ENCODE measurements around the gene DEDD2.

The DEDD2 gene

GRCh38 chr19:42250666-42251531 lies 33.4 kb upstream of the DEDD2 start:
- TF ChIP-seq SPI1 (IDR thresholded peaks at IDR 0.05; ENCODE audit: borderline replicate concordance, low read depth) (no peak), POLR2AphosphoS5 (IDR thresholded peaks at IDR 0.05; ENCODE audit: low read depth) (peak; percentile 32; the same call in 1 of the 2 replicates)
- Histone ChIP-seq H3K27ac (replicated peaks) (peak overlapping the region; percentile 20), H3K4me3 (replicated peaks; ENCODE audit: insufficient read depth, low read length) (no peak overlapping the region), H3K27me3 (ENCODE audit: insufficient read depth, poor library complexity, severe bottlenecking) (peaks cover 3% of the 10 kb centered on the region)
- peak in 1 of 2 experiments; percentile 7 for DNase-seq (ENCODE audit: low read depth in 1 of 2, low spot score in 1 of 2)

GRCh38 chr19:42250183-42250665 lies 32.7 kb upstream of the DEDD2 start:
- Histone ChIP-seq H3K27me3 (ENCODE audit: insufficient read depth, poor library complexity, severe bottlenecking) (no peaks in the 10 kb centered on the region), H3K27ac (replicated peaks) (peak overlapping the region; percentile 20), H3K4me3 (replicated peaks; ENCODE audit: insufficient read depth, low read length) (no peak overlapping the region)
- TF ChIP-seq GABPA (IDR thresholded peaks at IDR 0.05; ENCODE audit: low read depth) (no peak), SPI1 (IDR thresholded peaks at IDR 0.05; ENCODE audit: borderline replicate concordance, low read depth) (no peak), POLR2AphosphoS5 (IDR thresholded peaks at IDR 0.05; ENCODE audit: low read depth) (no peak; the same call in 1 of the 2 replicates)
- TF ChIP-seq, protein P1, sequence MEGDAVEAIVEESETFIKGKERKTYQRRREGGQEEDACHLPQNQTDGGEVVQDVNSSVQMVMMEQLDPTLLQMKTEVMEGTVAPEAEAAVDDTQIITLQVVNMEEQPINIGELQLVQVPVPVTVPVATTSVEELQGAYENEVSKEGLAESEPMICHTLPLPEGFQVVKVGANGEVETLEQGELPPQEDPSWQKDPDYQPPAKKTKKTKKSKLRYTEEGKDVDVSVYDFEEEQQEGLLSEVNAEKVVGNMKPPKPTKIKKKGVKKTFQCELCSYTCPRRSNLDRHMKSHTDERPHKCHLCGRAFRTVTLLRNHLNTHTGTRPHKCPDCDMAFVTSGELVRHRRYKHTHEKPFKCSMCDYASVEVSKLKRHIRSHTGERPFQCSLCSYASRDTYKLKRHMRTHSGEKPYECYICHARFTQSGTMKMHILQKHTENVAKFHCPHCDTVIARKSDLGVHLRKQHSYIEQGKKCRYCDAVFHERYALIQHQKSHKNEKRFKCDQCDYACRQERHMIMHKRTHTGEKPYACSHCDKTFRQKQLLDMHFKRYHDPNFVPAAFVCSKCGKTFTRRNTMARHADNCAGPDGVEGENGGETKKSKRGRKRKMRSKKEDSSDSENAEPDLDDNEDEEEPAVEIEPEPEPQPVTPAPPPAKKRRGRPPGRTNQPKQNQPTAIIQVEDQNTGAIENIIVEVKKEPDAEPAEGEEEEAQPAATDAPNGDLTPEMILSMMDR (IDR thresholded peaks at IDR 0.05; ENCODE audit: insufficient read depth, low read length): no peak
- TF ChIP-seq, protein P2, sequence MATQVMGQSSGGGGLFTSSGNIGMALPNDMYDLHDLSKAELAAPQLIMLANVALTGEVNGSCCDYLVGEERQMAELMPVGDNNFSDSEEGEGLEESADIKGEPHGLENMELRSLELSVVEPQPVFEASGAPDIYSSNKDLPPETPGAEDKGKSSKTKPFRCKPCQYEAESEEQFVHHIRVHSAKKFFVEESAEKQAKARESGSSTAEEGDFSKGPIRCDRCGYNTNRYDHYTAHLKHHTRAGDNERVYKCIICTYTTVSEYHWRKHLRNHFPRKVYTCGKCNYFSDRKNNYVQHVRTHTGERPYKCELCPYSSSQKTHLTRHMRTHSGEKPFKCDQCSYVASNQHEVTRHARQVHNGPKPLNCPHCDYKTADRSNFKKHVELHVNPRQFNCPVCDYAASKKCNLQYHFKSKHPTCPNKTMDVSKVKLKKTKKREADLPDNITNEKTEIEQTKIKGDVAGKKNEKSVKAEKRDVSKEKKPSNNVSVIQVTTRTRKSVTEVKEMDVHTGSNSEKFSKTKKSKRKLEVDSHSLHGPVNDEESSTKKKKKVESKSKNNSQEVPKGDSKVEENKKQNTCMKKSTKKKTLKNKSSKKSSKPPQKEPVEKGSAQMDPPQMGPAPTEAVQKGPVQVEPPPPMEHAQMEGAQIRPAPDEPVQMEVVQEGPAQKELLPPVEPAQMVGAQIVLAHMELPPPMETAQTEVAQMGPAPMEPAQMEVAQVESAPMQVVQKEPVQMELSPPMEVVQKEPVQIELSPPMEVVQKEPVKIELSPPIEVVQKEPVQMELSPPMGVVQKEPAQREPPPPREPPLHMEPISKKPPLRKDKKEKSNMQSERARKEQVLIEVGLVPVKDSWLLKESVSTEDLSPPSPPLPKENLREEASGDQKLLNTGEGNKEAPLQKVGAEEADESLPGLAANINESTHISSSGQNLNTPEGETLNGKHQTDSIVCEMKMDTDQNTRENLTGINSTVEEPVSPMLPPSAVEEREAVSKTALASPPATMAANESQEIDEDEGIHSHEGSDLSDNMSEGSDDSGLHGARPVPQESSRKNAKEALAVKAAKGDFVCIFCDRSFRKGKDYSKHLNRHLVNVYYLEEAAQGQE (IDR thresholded peaks at IDR 0.05; ENCODE audit: insufficient replicate concordance, low read depth): no peak
- no peak for DNase-seq (ENCODE audit: low read depth in 1 of 2, low spot score in 1 of 2)

- Histone ChIP-seq H3K27ac (replicated peaks) (no peak overlapping the region), H3K4me3 (replicated peaks; ENCODE audit: insufficient read depth, low read length) (no peak overlapping the region), H3K27me3 (ENCODE audit: insufficient read depth, poor library complexity, severe bottlenecking) (no peaks in the 10 kb centered on the region)
- TF ChIP-seq, protein P2 (IDR thresholded peaks at IDR 0.05; ENCODE audit: insufficient replicate concordance, low read depth): no peak
- TF ChIP-seq GABPA (IDR thresholded peaks at IDR 0.05; ENCODE audit: low read depth) (no peak), POLR2AphosphoS5 (IDR thresholded peaks at IDR 0.05; ENCODE audit: low read depth) (no peak), SPI1 (IDR thresholded peaks at IDR 0.05; ENCODE audit: borderline replicate concordance, low read depth) (no peak)
- TF ChIP-seq, protein P1 (IDR thresholded peaks at IDR 0.05; ENCODE audit: insufficient read depth, low read length): no peak
- DNase-seq (ENCODE audit: low read depth in 1 of 2, low spot score in 1 of 2): no peak
These were observed 32.3 kb upstream of the DEDD2 start for GRCh38 chr19:42249769-42250168.

GRCh38 chr19:42249149-42249750 lies 31.8 kb upstream of the DEDD2 start:
- TF ChIP-seq, protein P1 (IDR thresholded peaks at IDR 0.05; ENCODE audit: insufficient read depth, low read length): no peak
- TF ChIP-seq POLR2AphosphoS5 (IDR thresholded peaks at IDR 0.05; ENCODE audit: low read depth): no peak; the same call in 1 of the 2 replicates
- no peak for TF ChIP-seq SPI1 (IDR thresholded peaks at IDR 0.05; ENCODE audit: borderline replicate concordance, low read depth)
- TF ChIP-seq, protein P2 (IDR thresholded peaks at IDR 0.05; ENCODE audit: insufficient replicate concordance, low read depth): no peak
- TF ChIP-seq GABPA (IDR thresholded peaks at IDR 0.05; ENCODE audit: low read depth): no peak
- Histone ChIP-seq H3K27me3 (ENCODE audit: insufficient read depth, poor library complexity, severe bottlenecking) (no peaks in the 10 kb centered on the region), H3K27ac (replicated peaks) (no peak overlapping the region), H3K4me3 (replicated peaks; ENCODE audit: insufficient read depth, low read length) (no peak overlapping the region)
- DNase-seq (ENCODE audit: low read depth in 1 of 2, low spot score in 1 of 2): no peak

Measured in HL-60 (cell line).